PC-3 (cell line): ENCODE results near the gene ZFTA.

Experiments
- CTCF ChIP-seq: fragments of 300-600 bp; sonication (generic); conservative IDR thresholded peaks from 2 replicates; pipeline ENCODE4 v1.5.1; 2017; ENCODE audit warnings: antibody characterized with exemption, low read depth, mild to moderate bottlenecking, low read length
- EZH2 ChIP-seq: fragments of 300-600 bp; sonication (generic); IDR thresholded peaks from one replicate; pipeline ENCODE4 v1.6.1; 2017; ENCODE audit warnings: antibody characterized with exemption, mild to moderate bottlenecking, low read length; ENCODE audit not compliant: unreplicated experiment
- EZH2phosphoT487 ChIP-seq: fragments of 300-600 bp; sonication (generic); IDR thresholded peaks from 2 replicates; pipeline ENCODE4 v1.6.1; 2018; ENCODE audit warnings: mild to moderate bottlenecking, antibody characterized with exemption, low read length, borderline replicate concordance

- TF ChIP-seq EZH2phosphoT487: no peak
- TF ChIP-seq CTCF: no peak
- TF ChIP-seq EZH2: no peak
These were observed 1.4 kb downstream of the ZFTA start for GRCh38 chr11:63767267-63767564.
